Upper lobe of right lung (tissue), 1 donor: ENCODE data around the gene CD69. TPM values are rescaled to one million over a fixed set of nuclear protein-coding genes. Genes with fewer than 3 reads are reported as not detected.

Experiments
- ATAC-seq: fragments of 200-7000 bp; cut with Tn5 transposase; one replicate; pipeline ENCODE4 v1.9.1; 2020; ENCODE audit warnings: mild to moderate bottlenecking, moderate library complexity
- DNase-seq: peaks from one replicate; pipeline ENCODE4 v3.0.0-alpha.2; 2020
- H3K27ac ChIP-seq: fragments of 200-600 bp; one replicate; pipeline ENCODE4 v1.8.0; 2022
- H3K27me3 ChIP-seq: fragments of 200-600 bp; one replicate; pipeline ENCODE4 v1.8.0; 2022; ENCODE audit warnings: mild to moderate bottlenecking
- H3K36me3 ChIP-seq: fragments of 200-600 bp; one replicate; pipeline ENCODE4 v1.8.0; 2022
- H3K4me1 ChIP-seq: fragments of 200-600 bp; one replicate; pipeline ENCODE4 v1.8.0; 2022
- H3K4me3 ChIP-seq: fragments of 200-600 bp; one replicate; pipeline ENCODE4 v1.8.0; 2022; ENCODE audit warnings: mild to moderate bottlenecking
- H3K9me3 ChIP-seq: fragments of 200-600 bp; one replicate; pipeline ENCODE4 v1.8.0; 2022
- intact Hi-C: fragments of 100-400 bp; cut with DNase I; formaldehyde crosslinking; loops from one replicate; pipeline ENCODE4 v1.11.0; 2022
- total RNA-seq: library from RNA; stranded (reverse); fragmentation: NEBNext Ultra II Directional; extraction: Animal tissue kit (Norgen Biotek cat#: 25700); gene quantifications from one replicate; pipeline ENCODE4 v1.2.1, GENCODE V29; 2021
- TF ChIP-seq, protein P1 (sequence below): fragments of 200-600 bp; IDR thresholded peaks from one replicate; pipeline ENCODE4 v1.8.0; 2022; ENCODE audit warnings: antibody characterized with exemption
- donor health status: DM: no; HTN: yes; CAD: no; lungs with severe emphysema.

CD69 gene
- total RNA-seq, 1 donor from 2014 or later, result 14.5 TPM

DNA sequence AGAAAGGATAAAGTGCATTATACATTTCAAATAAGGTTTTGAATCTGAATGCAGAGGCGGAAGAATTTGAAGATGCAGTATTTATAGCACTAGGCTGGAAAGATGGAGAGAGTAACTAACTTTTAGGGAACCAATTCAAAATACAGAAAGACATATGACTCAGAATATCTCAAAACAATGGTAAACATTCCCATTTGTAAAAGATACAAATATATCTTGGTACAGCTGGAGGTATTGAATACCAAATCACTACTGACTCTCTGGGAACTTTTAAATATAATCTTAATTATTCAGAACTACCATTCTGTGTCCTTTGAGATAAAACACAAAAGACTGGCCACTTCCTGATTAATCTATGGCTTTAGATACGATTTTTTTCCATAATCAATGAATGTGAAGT lies 5.1 kb downstream of the CD69 start:
- Histone ChIP-seq H3K36me3 (no peaks in the 10 kb centered on the region), H3K9me3 (no peaks in the 10 kb centered on the region), H3K27me3 (no peaks in the 10 kb centered on the region), H3K27ac (no peak overlapping the region), H3K4me3 (no peak overlapping the region), H3K4me1 (peaks cover 4% of the 10 kb centered on the region)
- DNase-seq (no peak), ATAC-seq (no peak)
- TF ChIP-seq, protein P1, sequence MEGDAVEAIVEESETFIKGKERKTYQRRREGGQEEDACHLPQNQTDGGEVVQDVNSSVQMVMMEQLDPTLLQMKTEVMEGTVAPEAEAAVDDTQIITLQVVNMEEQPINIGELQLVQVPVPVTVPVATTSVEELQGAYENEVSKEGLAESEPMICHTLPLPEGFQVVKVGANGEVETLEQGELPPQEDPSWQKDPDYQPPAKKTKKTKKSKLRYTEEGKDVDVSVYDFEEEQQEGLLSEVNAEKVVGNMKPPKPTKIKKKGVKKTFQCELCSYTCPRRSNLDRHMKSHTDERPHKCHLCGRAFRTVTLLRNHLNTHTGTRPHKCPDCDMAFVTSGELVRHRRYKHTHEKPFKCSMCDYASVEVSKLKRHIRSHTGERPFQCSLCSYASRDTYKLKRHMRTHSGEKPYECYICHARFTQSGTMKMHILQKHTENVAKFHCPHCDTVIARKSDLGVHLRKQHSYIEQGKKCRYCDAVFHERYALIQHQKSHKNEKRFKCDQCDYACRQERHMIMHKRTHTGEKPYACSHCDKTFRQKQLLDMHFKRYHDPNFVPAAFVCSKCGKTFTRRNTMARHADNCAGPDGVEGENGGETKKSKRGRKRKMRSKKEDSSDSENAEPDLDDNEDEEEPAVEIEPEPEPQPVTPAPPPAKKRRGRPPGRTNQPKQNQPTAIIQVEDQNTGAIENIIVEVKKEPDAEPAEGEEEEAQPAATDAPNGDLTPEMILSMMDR, result no peak
- intact Hi-C loops, result no loop called here

DNA sequence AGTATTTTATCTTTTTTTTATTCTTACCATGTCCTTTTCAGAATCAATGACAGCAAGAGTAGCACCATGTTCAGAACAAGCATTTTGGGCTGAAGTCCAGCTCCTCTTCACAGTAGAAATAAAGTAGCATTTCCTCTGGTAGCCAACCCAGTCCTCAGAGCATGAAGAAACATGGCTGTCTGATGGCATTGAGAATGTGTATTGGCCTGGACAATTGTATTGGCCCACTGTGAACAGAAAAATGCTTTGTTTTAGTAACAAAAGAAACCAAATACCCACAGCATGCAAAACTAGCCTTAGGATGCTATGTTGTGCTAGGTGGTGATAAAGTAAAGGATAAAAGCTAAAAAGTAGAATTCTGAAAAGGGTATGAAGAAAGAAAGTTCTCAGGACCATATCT lies 5.7 kb downstream of the CD69 start:
- Histone ChIP-seq H3K27ac (no peak overlapping the region), H3K9me3 (no peaks in the 10 kb centered on the region), H3K27me3 (no peaks in the 10 kb centered on the region), H3K4me1 (peaks cover 4% of the 10 kb centered on the region), H3K36me3 (no peaks in the 10 kb centered on the region), H3K4me3 (no peak overlapping the region)
- intact Hi-C loops, result no loop called here
- ATAC-seq (no peak), DNase-seq (no peak)
- TF ChIP-seq, protein P1, result no peak

DNA sequence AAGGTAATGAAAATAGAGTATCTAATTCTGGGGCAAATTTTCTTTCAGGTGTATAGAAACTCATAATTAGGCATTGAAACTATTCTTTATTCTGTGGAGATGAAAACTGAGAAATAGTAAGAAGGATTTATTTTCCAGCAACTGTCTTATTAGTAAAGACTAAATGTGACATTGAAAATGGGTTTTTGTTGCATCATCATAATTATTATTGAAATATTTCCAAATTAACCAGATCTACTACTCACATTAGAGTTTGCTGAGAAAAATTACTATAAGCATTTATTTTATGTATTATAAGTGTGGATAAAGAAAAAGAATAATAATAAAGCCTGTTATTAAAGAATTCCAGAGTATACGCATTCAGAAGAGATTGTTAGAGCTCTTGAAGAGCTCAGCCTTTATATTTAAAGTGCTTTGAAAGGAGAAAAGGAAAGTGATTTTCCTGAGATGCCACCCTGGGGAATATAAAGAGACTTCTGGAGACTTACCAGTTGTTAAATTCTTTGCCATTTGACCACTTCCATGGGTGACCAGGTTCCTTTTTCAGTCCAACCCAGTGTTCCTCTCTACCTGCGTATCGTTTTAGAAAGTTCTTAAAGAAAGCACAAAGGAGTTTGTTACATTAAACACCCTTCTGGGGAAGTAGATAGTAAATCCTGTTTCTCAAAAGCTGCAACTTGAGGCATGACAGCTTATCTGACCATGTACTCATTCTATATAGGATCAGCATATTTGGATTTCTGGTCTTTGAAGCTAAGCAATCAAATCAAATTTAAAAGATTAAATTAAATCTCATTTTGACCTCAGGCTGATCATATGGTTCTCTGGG lies 6.4 kb downstream of the CD69 start:
- TF ChIP-seq, protein P1, result no peak

DNA sequence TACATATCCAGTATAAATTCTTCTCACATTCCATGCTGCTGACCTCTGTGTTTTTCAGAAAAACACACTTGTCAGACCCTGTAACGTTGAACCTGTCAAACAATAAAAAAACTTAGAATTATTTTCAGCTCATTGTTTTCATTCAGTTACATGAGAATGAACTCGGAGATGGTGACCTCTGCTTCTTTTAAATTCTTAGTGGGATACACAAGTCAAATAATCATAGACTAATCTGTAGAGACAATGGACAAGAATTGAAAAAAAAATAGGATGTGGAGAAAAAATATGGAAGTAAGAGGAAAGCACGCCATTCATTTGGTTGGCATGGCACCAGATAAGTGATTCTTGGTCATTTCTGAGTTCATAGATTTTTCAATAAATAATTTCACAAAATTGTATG lies 7.2 kb downstream of the CD69 start:
- Histone ChIP-seq H3K4me3 (no peak overlapping the region), H3K27me3 (no peaks in the 10 kb centered on the region), H3K9me3 (no peaks in the 10 kb centered on the region), H3K36me3 (no peaks in the 10 kb centered on the region), H3K4me1 (peaks cover 4% of the 10 kb centered on the region), H3K27ac (no peak overlapping the region)
- TF ChIP-seq, protein P1, result no peak
- ATAC-seq (no peak), DNase-seq (no peak)
- intact Hi-C loops, result no loop called here

More for the DNA sequence above, 6.4 kb downstream of the CD69 start:
- intact Hi-C loops, result no loop called here
- no peak overlapping the region for H3K4me3 ChIP-seq
- H3K27me3 ChIP-seq, result no peaks in the 10 kb centered on the region
- H3K36me3 ChIP-seq, result no peaks in the 10 kb centered on the region
- H3K27ac ChIP-seq, result no peak overlapping the region
- no peaks in the 10 kb centered on the region for H3K9me3 ChIP-seq
- DNase-seq (no peak), ATAC-seq (no peak)
- H3K4me1 ChIP-seq, result peaks cover 4% of the 10 kb centered on the region

DNA sequence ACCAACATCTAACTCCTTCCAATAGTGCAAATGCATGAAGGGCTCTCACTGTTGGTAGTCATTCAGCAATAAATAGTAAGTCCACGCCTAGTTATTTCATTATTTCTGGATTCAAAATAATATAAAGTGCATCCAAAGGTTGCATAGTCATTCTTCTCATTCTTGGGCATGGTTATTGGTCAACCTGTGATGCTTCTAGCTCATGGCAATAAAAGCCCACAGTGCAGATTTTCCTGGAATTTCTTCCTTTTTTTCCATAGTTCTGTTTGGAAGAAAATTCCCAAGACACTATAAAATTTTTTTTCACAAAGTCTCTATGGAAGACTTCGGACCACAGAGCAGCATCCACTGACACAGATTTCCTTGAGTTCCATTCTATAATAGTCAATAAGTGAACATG lies 7.6 kb downstream of the CD69 start:
- Histone ChIP-seq H3K36me3 (no peaks in the 10 kb centered on the region), H3K4me3 (no peak overlapping the region), H3K4me1 (peaks cover 4% of the 10 kb centered on the region), H3K9me3 (no peaks in the 10 kb centered on the region), H3K27ac (no peak overlapping the region), H3K27me3 (no peaks in the 10 kb centered on the region)
- intact Hi-C loops, result no loop called here
- TF ChIP-seq, protein P1, result no peak
- ATAC-seq (no peak), DNase-seq (no peak)
